BLaER1 (cell line): ENCODE data around the gene RNF187.

Experiments
- H3K27ac ChIP-seq: shearing (Covaris generic); formaldehyde crosslinking; 2 replicates; pipeline ENCODE4 v1.8.1; 2022
- H3K27me3 ChIP-seq: shearing (Covaris generic); formaldehyde crosslinking; 2 replicates; pipeline ENCODE4 v1.8.1; 2022
- H3K36me3 ChIP-seq: shearing (Covaris generic); formaldehyde crosslinking; 2 replicates; pipeline ENCODE4 v1.8.1; 2022
- H3K4me1 ChIP-seq: shearing (Covaris generic); formaldehyde crosslinking; 2 replicates; pipeline ENCODE4 v1.8.1; 2022
- H3K4me2 ChIP-seq: shearing (Covaris generic); formaldehyde crosslinking; 2 replicates; pipeline ENCODE4 v1.8.1; 2022
- H3K4me3 ChIP-seq: shearing (Covaris generic); formaldehyde crosslinking; 2 replicates; pipeline ENCODE4 v1.8.1; 2022
- H3K9ac ChIP-seq: shearing (Covaris generic); formaldehyde crosslinking; 2 replicates; pipeline ENCODE4 v1.8.1; 2022
- H3K9me3 ChIP-seq: shearing (Covaris generic); formaldehyde crosslinking; 2 replicates; pipeline ENCODE4 v1.8.1; 2022
- H4K20me1 ChIP-seq: shearing (Covaris generic); formaldehyde crosslinking; 2 replicates; pipeline ENCODE4 v1.8.1; 2022
- Cebpa-rat ChIP-seq: shearing (Covaris generic); IDR thresholded peaks from 2 replicates; pipeline ENCODE4 v1.8.1; 2022

Gene RNF187

GRCh38 chr1:228507961-228508652 lies 20.9 kb downstream of the RNF187 start:
- Histone ChIP-seq H4K20me1 (no peaks in the 10 kb centered on the region), H3K27ac (no peak overlapping the region), H3K9ac (no peak overlapping the region), H3K36me3 (no peaks in the 10 kb centered on the region), H3K4me2 (no peak overlapping the region), H3K4me1 (peaks cover 8% of the 10 kb centered on the region), H3K4me3 (no peak overlapping the region), H3K9me3 (no peaks in the 10 kb centered on the region; the same call in 1 of the 2 replicates), H3K27me3 (peaks cover 8% of the 10 kb centered on the region)
- no peak for TF ChIP-seq Cebpa-rat

- Histone ChIP-seq H3K36me3 (no peaks in the 10 kb centered on the region), H3K9me3 (no peaks in the 10 kb centered on the region; the same call in 1 of the 2 replicates), H3K4me1 (peaks cover 11% of the 10 kb centered on the region), H3K27ac (no peak overlapping the region), H3K4me3 (no peak overlapping the region), H3K27me3 (peaks cover 8% of the 10 kb centered on the region), H3K9ac (no peak overlapping the region), H4K20me1 (no peaks in the 10 kb centered on the region), H3K4me2 (no peak overlapping the region)
- TF ChIP-seq Cebpa-rat: no peak
These were observed 21.7 kb downstream of the RNF187 start for GRCh38 chr1:228508840-228509415.

DNA sequence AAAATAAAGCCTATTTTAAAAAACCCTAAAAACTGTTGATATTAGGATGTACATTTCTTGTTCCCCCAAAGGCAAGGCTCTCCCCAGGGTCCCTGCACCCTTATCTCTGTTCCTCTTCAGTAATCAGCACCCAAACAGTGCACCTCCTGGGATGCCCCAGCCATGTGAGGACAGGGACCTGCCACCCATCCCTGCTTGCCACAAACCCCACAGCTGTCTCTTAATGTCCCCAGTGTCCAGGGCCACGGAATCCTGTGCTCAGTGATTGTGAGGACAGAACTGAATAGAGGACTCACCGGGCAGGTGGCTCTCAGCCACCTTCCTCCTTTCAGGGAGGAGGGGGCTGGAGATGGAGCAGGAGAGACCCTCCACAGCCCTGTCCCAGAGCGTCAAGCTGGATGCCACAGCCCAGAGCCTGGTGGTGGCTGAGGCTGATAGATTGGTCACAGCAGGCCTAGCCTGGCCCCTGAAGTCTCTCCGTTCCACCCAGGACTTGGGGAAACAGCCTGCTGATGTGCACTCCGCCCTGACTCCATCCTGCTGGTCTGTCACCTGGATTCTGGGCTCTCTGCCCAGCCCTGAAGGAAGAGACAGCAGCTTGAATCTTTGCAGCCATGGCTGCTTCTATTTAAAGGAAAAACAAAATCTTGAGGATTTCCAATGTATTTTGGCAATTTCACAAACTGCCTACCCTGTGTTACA lies 23.1 kb downstream of the RNF187 start:
- H3K27ac ChIP-seq: no peak overlapping the region
- H3K9me3 ChIP-seq: no peaks in the 10 kb centered on the region; the same call in 1 of the 2 replicates
- H3K36me3 ChIP-seq: no peaks in the 10 kb centered on the region
- H4K20me1 ChIP-seq: no peaks in the 10 kb centered on the region
- H3K9ac ChIP-seq: no peak overlapping the region
- H3K27me3 ChIP-seq: peaks cover 8% of the 10 kb centered on the region
- no peak overlapping the region for H3K4me2 ChIP-seq
- TF ChIP-seq Cebpa-rat: no peak
- no peak overlapping the region for H3K4me3 ChIP-seq
- peaks cover 11% of the 10 kb centered on the region for H3K4me1 ChIP-seq

DNA sequence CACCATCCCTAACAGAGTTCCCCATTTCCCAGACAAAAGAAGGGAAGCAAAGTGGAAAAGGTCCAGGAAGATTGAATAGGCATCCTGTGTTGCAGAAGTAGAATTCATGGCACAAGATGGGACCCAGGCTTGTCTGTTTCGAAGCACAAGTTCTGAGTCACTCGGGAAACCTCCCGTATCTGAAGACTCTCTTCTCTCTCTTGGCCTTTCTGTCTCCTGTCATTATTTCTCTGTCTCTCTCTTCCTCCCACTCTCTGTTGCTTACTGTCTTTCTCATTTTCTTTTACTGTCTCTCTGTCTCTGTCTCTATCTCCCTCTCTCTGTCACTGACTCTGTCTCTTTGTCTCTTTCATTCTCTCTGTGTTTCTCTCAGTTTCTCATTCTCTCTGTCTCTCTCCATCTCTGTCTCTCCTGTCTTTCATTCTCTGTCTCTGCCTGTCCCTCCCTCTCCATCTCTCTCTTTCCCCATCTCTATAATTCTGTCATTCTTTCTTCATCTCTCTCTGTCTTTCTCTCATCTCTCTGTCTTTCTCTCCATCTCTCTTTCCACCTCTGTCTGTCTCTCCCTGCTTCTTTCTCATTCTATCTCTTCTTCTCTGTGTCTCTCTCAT lies 23.7 kb downstream of the RNF187 start:
- Histone ChIP-seq H3K27ac (no peak overlapping the region), H3K36me3 (no peaks in the 10 kb centered on the region), H3K27me3 (peaks cover 8% of the 10 kb centered on the region), H3K9ac (no peak overlapping the region), H3K9me3 (no peaks in the 10 kb centered on the region; the same call in 1 of the 2 replicates), H3K4me2 (no peak overlapping the region), H4K20me1 (no peaks in the 10 kb centered on the region), H3K4me3 (no peak overlapping the region), H3K4me1 (peaks cover 11% of the 10 kb centered on the region)
- TF ChIP-seq Cebpa-rat: no peak

- Histone ChIP-seq H3K4me2 (no peak overlapping the region), H3K4me3 (no peak overlapping the region), H3K9me3 (no peaks in the 10 kb centered on the region; the same call in 1 of the 2 replicates), H3K27me3 (peaks cover 11% of the 10 kb centered on the region), H3K4me1 (peaks cover 11% of the 10 kb centered on the region), H3K9ac (no peak overlapping the region), H3K36me3 (no peaks in the 10 kb centered on the region), H3K27ac (no peak overlapping the region), H4K20me1 (no peaks in the 10 kb centered on the region)
- TF ChIP-seq Cebpa-rat: no peak
These were observed 24.6 kb downstream of the RNF187 start for GRCh38 chr1:228511546-228512445.

DNA sequence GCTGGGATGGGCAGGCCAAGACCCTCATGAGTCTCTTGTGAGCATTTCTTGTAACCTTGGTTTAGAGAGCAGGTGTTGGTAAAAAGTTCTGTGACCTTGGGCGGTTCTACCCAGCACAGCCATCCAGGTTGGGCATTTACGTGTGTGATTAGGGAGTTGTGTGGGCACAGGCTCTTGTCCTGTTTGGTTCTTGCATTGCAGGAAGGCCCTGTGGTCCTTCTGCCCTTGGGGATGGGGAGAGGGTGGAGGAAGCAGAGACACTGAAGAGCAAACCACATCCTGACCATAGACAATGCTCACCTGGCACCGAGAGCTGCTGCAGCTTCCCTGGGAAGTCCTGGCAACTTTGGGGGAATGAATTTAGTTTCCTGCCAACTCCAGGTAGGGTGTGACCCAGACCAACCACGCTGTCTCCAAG lies 25.6 kb downstream of the RNF187 start:
- Histone ChIP-seq H3K27ac (no peak overlapping the region), H3K36me3 (no peaks in the 10 kb centered on the region), H3K9ac (peak overlapping the region; percentile 20; the same call in 1 of the 2 replicates), H3K9me3 (no peaks in the 10 kb centered on the region; the same call in 1 of the 2 replicates), H3K27me3 (peaks cover 9% of the 10 kb centered on the region), H4K20me1 (no peaks in the 10 kb centered on the region), H3K4me3 (no peak overlapping the region), H3K4me1 (peaks cover 11% of the 10 kb centered on the region), H3K4me2 (peak overlapping the region; percentile 41)
- TF ChIP-seq Cebpa-rat: no peak

GRCh38 chr1:228513236-228513900 lies 26.2 kb downstream of the RNF187 start:
- H3K36me3 ChIP-seq: no peaks in the 10 kb centered on the region
- peaks cover 11% of the 10 kb centered on the region for H3K4me1 ChIP-seq
- no peak overlapping the region for H3K27ac ChIP-seq
- no peak overlapping the region for H3K9ac ChIP-seq
- no peaks in the 10 kb centered on the region for H4K20me1 ChIP-seq
- H3K9me3 ChIP-seq: no peaks in the 10 kb centered on the region; the same call in 1 of the 2 replicates
- H3K4me3 ChIP-seq: no peak overlapping the region
- peak overlapping the region; percentile 41 for H3K4me2 ChIP-seq
- TF ChIP-seq Cebpa-rat: no peak
- peaks cover 3% of the 10 kb centered on the region; the same call in 1 of the 2 replicates for H3K27me3 ChIP-seq

- Histone ChIP-seq H3K4me1 (peaks cover 11% of the 10 kb centered on the region), H3K9me3 (no peaks in the 10 kb centered on the region), H3K27ac (no peak overlapping the region), H3K4me2 (no peak overlapping the region), H3K27me3 (0 out of 2 replicates have a peak, but pooled peaks cover 3% of the 10 kb centered on the region), H3K9ac (no peak overlapping the region), H3K36me3 (no peaks in the 10 kb centered on the region), H3K4me3 (no peak overlapping the region), H4K20me1 (no peaks in the 10 kb centered on the region)
- TF ChIP-seq Cebpa-rat: no peak
These were observed 27.2 kb downstream of the RNF187 start for GRCh38 chr1:228514421-228514820.
